ENCODE measurements around the gene NCAM2.
"Not testable (repeated sequence)": the region's sequence is repeated elsewhere in the genome, so short reads cannot be mapped to it uniquely, and the experiment has no call there.

NCAM2 gene

GRCh38 chr21:21385404-21385803, 387.2 kb downstream of the NCAM2 start:
- ChIA-PET CTCF (no interaction called here), POLR2A (no interaction called here)
- DNase-seq (ENCODE audit: extremely low spot score), result no peak
- TF ChIP-seq CTCF (IDR thresholded peaks at IDR 0.05; ENCODE audit: control extremely low read depth, extremely low read depth, low read depth, missing control alignments), result no peak

GRCh38 chr21:21387916-21388315, 389.7 kb downstream of the NCAM2 start:
- no peak for DNase-seq (ENCODE audit: extremely low spot score)
- ChIA-PET POLR2A (no interaction called here), CTCF (no interaction called here)
- TF ChIP-seq CTCF (IDR thresholded peaks at IDR 0.05; ENCODE audit: control extremely low read depth, extremely low read depth, low read depth, missing control alignments), result no peak

- ChIA-PET POLR2A (no interaction called here), CTCF (no interaction called here)
- no peak for TF ChIP-seq CTCF (IDR thresholded peaks at IDR 0.05; ENCODE audit: control extremely low read depth, extremely low read depth, low read depth, missing control alignments)
- no peak for DNase-seq (ENCODE audit: extremely low spot score)
These were observed 395.9 kb downstream of the NCAM2 start for GRCh38 chr21:21394064-21394463.

GRCh38 chr21:21396424-21396823, 398.2 kb downstream of the NCAM2 start:
- POLR2A ChIA-PET, result no interaction called here
- DNase-seq (ENCODE audit: extremely low spot score), result no peak
- CTCF ChIA-PET, result no interaction called here
- no peak for TF ChIP-seq CTCF (IDR thresholded peaks at IDR 0.05; ENCODE audit: control extremely low read depth, extremely low read depth, low read depth, missing control alignments)

GRCh38 chr21:21397464-21397863, 399.3 kb downstream of the NCAM2 start:
- CTCF ChIA-PET, result no interaction called here
- POLR2A ChIA-PET, result no interaction called here
- no peak for DNase-seq (ENCODE audit: extremely low spot score)
- TF ChIP-seq CTCF (IDR thresholded peaks at IDR 0.05; ENCODE audit: control extremely low read depth, extremely low read depth, low read depth, missing control alignments), result no peak

- no peak for DNase-seq (ENCODE audit: extremely low spot score)
- ChIA-PET POLR2A (no interaction called here), CTCF (no interaction called here)
- TF ChIP-seq CTCF (IDR thresholded peaks at IDR 0.05; ENCODE audit: control extremely low read depth, extremely low read depth, low read depth, missing control alignments), result no peak
These were observed 403.2 kb downstream of the NCAM2 start for GRCh38 chr21:21401444-21401843.

GRCh38 chr21:21402187-21402586, 404.0 kb downstream of the NCAM2 start:
- POLR2A ChIA-PET; CTCF ChIA-PET; DNase-seq (ENCODE audit: extremely low spot score): not testable (repeated sequence)

GRCh38 chr21:21404261-21404660, 406.1 kb downstream of the NCAM2 start:
- DNase-seq (ENCODE audit: extremely low spot score); POLR2A ChIA-PET: not testable (repeated sequence)
- CTCF ChIA-PET, result interaction anchor here (0.8 kb wide), 1 partner anchor 15 kb away, joined by 3 read pairs; no protein-coding TSS in a partner anchor

Measured in GM10248 (cell line).